Transverse colon (tissue), 4 donors: ENCODE data around the gene RIT1.

Source experiments
- POLR2AphosphoS5 ChIP-seq, 3 donors: sonication (generic); formaldehyde crosslinking; IDR thresholded peaks; one replicate each; pipeline ENCODE4 v1.6.1; 2016; ENCODE audit warnings: antibody characterized with exemption in 3 of 3
- TF ChIP-seq, protein P1 (sequence below), 5 experiments: fragments of 200-600 bp in 3 of 5; fragments of 450-650 bp in 2 of 5; sonication (generic) in 3 of 5; IDR thresholded peaks; 1 replicate in 2 of 5; 2 replicates in 3 of 5; pipeline ENCODE4 v1.5.1; 2016 to 2017; ENCODE audit warnings: antibody characterized with exemption in 5 of 5, inconsistent platforms in 3 of 5, mild to moderate bottlenecking in 2 of 5, moderate library complexity in 1 of 5

DNA sequence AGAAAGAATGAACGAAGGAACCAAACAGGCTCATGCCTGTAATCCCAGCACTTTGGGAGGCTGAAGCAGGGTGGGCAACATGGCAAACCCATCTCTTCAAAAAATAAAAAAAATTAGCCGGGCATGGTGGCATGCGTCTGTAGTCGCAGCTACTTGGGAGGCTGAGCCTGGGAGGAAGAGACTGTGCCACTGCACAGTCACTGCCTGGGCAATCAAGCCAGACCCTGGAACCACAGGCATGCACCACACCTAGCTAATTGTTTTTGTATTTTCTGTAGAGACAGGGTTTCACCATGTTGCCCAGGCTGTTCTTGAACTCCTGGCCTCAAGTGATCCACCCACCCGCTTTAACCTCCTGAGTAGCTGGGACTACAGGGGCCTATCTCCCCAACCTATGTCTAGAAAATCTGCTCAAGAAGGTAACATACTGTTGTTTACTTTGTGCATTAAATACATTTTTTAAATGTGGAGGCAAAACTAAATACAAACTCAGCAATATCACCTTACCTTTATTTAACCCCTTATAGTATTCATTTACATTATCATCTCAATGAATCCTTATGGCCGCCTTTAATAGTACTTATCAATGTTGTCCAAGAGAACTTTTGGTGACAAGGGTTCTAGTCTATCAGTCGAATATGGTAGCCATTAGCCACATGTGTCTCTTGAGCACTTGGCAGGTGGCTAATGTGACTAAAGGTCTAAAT lies 20.3 kb upstream of the RIT1 start:
- TF ChIP-seq, protein P1, sequence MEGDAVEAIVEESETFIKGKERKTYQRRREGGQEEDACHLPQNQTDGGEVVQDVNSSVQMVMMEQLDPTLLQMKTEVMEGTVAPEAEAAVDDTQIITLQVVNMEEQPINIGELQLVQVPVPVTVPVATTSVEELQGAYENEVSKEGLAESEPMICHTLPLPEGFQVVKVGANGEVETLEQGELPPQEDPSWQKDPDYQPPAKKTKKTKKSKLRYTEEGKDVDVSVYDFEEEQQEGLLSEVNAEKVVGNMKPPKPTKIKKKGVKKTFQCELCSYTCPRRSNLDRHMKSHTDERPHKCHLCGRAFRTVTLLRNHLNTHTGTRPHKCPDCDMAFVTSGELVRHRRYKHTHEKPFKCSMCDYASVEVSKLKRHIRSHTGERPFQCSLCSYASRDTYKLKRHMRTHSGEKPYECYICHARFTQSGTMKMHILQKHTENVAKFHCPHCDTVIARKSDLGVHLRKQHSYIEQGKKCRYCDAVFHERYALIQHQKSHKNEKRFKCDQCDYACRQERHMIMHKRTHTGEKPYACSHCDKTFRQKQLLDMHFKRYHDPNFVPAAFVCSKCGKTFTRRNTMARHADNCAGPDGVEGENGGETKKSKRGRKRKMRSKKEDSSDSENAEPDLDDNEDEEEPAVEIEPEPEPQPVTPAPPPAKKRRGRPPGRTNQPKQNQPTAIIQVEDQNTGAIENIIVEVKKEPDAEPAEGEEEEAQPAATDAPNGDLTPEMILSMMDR (IDR thresholded peaks at IDR 0.05): no peak
- TF ChIP-seq POLR2AphosphoS5 (IDR thresholded peaks at IDR 0.05): peak in 2 of 3 donors; percentile 37 to 61
